Left lung (tissue), 10 donors: Measurements from ENCODE around the gene ISYNA1. TPM values are rescaled to one million over a fixed set of nuclear protein-coding genes. Genes with fewer than 3 reads are reported as not detected.

Experiments used
- ATAC-seq: fragments of 200-7000 bp; cut with Tn5 transposase; one replicate; pipeline ENCODE4 v1.9.1; 2020; ENCODE audit warnings: moderate library complexity
- DNase-seq, 4 donors: peaks; one replicate each; pipeline ENCODE4 v3.0.0-alpha.2; 2013 to 2020
- H3K27ac ChIP-seq, 2 donors: fragments of 200-600 bp; sonication (generic) in 1 of 2; one replicate each; pipeline versions ENCODE4 v1.5.0 to v1.8.0; 2020 to 2021
- H3K27me3 ChIP-seq, 2 donors: fragments of 200-600 bp; sonication (generic) in 1 of 2; one replicate each; pipeline versions ENCODE4 v1.5.0 to v1.8.0; 2020 to 2021
- H3K36me3 ChIP-seq, 2 donors: fragments of 200-600 bp; sonication (generic) in 1 of 2; one replicate each; pipeline versions ENCODE4 v1.5.0 to v1.8.0; 2020 to 2021
- H3K4me1 ChIP-seq, 2 donors: fragments of 200-600 bp; one replicate each; pipeline ENCODE4 v1.8.0; 2021
- H3K4me3 ChIP-seq, 2 donors: fragments of 200-600 bp; sonication (generic) in 1 of 2; one replicate each; pipeline versions ENCODE4 v1.5.0 to v1.8.0; 2020 to 2021; ENCODE audit warnings: mild to moderate bottlenecking in 1 of 2
- H3K9me3 ChIP-seq, 2 donors: fragments of 200-600 bp; sonication (generic) in 1 of 2; one replicate each; pipeline versions ENCODE4 v1.5.0 to v1.8.0; 2020 to 2021
- intact Hi-C, 2 donors: fragments of 100-400 bp; cut with DNase I; formaldehyde crosslinking; loops; one replicate each; pipeline versions ENCODE4 v1.11.2 to v1.14.2; 2022
- polyA plus RNA-seq, 6 donors: library from polyadenylated mRNA; unstranded; fragments of 120-200 nt; gene quantifications; one replicate each; pipeline ENCODE4 v1.2.1, GENCODE V29; 2013; ENCODE audit not compliant: insufficient read length in 6 of 6
- total RNA-seq, 2 donors: library from RNA; stranded (reverse); fragmentation: NEBNext Ultra II Directional; extraction: Animal tissue kit (Norgen Biotek cat#: 25700); gene quantifications; one replicate each; pipeline ENCODE4 v1.2.1, GENCODE V29; 2021
- TF ChIP-seq, protein P1 (sequence below), 2 donors: fragments of 200-600 bp; sonication (generic) in 1 of 2; IDR thresholded peaks; one replicate each; pipeline versions ENCODE4 v1.5.0 to v1.8.0; 2021; ENCODE audit warnings: antibody characterized with exemption in 2 of 2
- donor health status: DM: no; HTN: yes; CAD: no.
- donor health status: DM: no; HTN: no; CAD: no.

ISYNA1 gene
- total and polyA plus RNA-seq, 8 donors: 22.8 to 159 (median 119) TPM

DNA sequence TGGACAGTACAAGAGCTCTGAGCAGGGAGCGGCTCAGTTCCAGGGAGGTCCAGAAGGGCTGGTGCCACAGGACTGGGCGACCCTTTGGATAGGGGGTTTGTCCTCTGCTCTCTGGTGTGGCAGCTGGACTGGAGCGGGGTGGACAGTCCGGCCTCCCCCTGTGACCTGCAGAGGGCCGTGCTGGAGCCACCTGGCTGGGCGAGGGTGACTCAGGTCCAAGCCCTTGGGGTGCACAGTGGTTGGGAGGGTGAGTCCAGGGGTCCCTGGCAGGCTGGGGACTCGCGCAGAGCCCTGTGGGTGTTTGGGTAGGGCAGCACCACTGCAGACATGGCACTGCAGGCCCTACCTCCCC, 11.5 kb downstream of the ISYNA1 start:
- peak in 1 of 4 donors; percentile 67 for DNase-seq
- H3K4me1 ChIP-seq: peaks cover 8 to 50% of the 10 kb centered on the region in 2 donors
- TF ChIP-seq, protein P1, sequence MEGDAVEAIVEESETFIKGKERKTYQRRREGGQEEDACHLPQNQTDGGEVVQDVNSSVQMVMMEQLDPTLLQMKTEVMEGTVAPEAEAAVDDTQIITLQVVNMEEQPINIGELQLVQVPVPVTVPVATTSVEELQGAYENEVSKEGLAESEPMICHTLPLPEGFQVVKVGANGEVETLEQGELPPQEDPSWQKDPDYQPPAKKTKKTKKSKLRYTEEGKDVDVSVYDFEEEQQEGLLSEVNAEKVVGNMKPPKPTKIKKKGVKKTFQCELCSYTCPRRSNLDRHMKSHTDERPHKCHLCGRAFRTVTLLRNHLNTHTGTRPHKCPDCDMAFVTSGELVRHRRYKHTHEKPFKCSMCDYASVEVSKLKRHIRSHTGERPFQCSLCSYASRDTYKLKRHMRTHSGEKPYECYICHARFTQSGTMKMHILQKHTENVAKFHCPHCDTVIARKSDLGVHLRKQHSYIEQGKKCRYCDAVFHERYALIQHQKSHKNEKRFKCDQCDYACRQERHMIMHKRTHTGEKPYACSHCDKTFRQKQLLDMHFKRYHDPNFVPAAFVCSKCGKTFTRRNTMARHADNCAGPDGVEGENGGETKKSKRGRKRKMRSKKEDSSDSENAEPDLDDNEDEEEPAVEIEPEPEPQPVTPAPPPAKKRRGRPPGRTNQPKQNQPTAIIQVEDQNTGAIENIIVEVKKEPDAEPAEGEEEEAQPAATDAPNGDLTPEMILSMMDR (IDR thresholded peaks at IDR 0.05): no peak

DNA sequence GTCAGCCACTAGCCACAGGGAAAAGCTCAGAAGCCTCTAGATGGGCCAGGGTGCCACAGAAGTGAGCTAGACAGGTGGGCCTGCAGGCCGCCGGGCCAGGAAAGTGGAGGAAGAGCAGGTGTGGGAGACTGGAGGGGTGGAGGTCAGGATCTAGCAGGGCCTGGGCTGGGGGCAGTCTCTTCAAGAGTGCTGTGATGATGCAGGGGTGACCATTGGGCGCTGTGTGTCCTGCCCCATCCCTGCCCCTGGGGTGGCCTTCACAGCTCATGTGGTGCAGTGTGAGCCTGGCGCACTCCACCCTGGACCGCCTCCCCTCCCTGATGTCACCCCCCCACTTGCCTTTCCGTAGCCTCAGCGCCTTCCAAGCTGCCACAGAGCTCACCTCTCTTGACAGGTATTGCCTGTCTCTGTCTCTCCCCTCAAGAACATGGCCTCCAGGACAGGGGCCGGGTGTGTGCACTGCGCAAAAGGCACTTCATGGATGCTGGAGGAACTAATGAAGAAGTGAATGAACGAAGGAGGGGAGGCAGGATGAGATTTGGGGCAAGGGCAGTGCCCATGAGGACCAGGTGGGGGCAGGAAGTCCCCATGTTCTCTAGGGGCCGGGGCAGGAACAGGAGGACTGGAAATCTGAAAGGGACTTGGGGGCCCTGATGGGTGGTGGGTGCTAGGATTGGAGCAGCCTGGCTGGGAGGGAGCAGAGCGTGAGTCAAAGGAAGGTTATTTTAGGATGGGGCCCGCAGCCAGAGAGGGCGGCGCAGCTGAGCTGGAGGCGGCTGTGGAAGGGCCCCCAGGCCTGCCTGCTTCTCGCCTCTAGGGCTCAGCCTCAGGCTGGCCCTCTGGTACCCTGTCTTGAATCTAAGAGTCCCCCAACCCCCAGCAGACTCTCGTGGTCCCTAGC, 12.2 kb downstream of the ISYNA1 start:
- H3K36me3 ChIP-seq: peaks cover 0 to 9% of the 10 kb centered on the region in 2 donors
- H3K4me3 ChIP-seq: no peak overlapping the region
- no peaks in the 10 kb centered on the region for H3K9me3 ChIP-seq
- ATAC-seq (peak; percentile 1), DNase-seq (peak in 1 of 4 donors; percentile 70)
- intact Hi-C loops: no loop called here
- H3K27ac ChIP-seq: peak overlapping the region; percentile 19 to 48
- peaks cover 0 to 14% of the 10 kb centered on the region in 2 donors for H3K27me3 ChIP-seq
- peaks cover 9 to 56% of the 10 kb centered on the region in 2 donors for H3K4me1 ChIP-seq
- TF ChIP-seq, protein P1 (IDR thresholded peaks at IDR 0.05): no peak

More for the DNA sequence above, 11.5 kb downstream of the ISYNA1 start:
- Histone ChIP-seq H3K4me3 (no peak overlapping the region), H3K27me3 (peaks cover 0 to 14% of the 10 kb centered on the region in 2 donors), H3K9me3 (no peaks in the 10 kb centered on the region), H3K27ac (peak overlapping the region; percentile 19 to 48), H3K36me3 (peaks cover 0 to 9% of the 10 kb centered on the region in 2 donors)
- ATAC-seq: no peak
- intact Hi-C loops: no loop called here

DNA sequence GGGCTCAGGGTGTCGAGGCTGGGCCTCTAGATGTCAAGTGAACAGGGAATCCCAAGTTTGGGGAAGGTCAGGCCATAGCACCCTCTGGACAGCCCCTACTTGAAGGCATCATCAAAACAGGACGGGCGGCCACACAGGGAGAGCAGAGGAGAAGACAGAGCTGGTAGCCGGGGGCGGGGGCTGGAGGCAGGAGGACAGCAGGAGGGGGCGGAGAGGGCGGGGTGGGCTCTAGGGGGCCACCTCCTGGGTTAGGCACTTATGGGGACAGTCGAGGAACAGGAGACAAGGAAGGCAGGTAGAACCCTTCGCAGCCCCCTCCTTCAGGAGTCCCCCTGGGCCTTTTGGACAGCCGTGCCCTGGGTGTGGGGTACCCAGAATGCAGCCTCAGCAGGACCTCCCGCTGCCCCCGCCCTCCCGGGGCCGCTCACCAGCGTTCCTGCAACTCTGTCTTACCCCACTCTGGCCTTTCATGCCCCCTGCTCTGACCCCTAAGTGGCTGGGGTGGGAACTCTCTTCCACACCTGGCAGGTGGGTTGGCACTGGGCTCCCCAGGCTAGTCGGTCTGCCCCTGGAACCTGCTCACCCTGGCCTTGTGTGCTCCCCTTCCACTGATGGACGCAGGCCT, 12.9 kb downstream of the ISYNA1 start:
- peak in 1 of 4 donors; percentile 74 for DNase-seq
- Histone ChIP-seq H3K36me3 (peaks cover 0 to 5% of the 10 kb centered on the region in 2 donors), H3K27me3 (peaks cover 0 to 19% of the 10 kb centered on the region in 2 donors), H3K27ac (no peak overlapping the region), H3K4me1 (peaks cover 14 to 60% of the 10 kb centered on the region in 2 donors), H3K9me3 (no peaks in the 10 kb centered on the region), H3K4me3 (no peak overlapping the region)
- no peak for ATAC-seq
- TF ChIP-seq, protein P1 (IDR thresholded peaks at IDR 0.05): no peak
- intact Hi-C loops: no loop called here

DNA sequence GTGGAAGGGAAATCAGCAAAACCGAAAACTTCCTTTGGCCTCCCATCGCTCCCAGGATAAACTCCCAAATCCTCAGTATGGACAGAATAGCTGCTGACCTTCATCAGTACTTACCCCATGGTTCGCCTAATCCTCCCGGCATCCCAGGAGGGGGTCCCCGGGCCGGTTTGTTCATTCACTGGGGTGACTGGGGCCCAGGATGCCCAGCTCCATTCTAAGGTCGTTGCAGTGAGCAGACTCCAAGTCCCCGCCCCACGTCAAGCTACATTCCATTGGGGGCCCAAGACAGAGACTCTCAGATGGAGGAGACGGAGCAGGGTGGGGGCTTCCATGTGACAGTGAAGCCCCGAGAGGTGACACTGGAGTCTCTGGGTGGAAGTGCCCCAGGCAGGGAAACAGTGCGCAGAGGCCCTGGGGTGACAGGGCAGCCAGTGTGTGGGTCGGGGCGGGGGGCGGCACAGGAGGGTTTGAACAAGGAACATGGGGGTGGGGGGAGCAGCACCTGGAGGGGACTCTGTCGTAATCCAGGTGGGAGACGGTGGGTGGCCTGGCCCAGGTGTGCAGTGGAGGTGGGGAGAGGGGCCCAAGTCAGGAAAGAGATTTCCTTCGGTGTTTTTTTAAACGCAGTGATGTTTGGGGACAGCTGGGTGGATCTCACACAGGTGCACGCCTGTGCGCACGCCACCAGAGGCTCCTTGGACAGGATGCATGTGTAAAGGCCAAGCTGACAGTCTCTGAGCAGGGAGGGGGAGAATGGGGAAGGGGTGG, 13.6 kb downstream of the ISYNA1 start:
- intact Hi-C loops: no loop called here
- H3K27me3 ChIP-seq: peaks cover 0 to 17% of the 10 kb centered on the region in 2 donors
- H3K27ac ChIP-seq: no peak overlapping the region
- H3K4me1 ChIP-seq: peaks cover 9 to 56% of the 10 kb centered on the region in 2 donors
- peak in 1 of 4 donors; percentile 54 for DNase-seq
- TF ChIP-seq, protein P1 (IDR thresholded peaks at IDR 0.05): no peak
- H3K36me3 ChIP-seq: peaks cover 0 to 5% of the 10 kb centered on the region in 2 donors
- no peaks in the 10 kb centered on the region for H3K9me3 ChIP-seq
- H3K4me3 ChIP-seq: no peak overlapping the region
- no peak for ATAC-seq
